Calu3 (cell line): ENCODE data around the gene CCDC196. TPM values are rescaled to one million over a fixed set of nuclear protein-coding genes. Genes with fewer than 3 reads are reported as not detected.
"Not testable (repeated sequence)": the region's sequence is repeated elsewhere in the genome, so short reads cannot be mapped to it uniquely, and the experiment has no call there.

Experiments used
- BruUV-seq: library from RNA; stranded (reverse); fragments of 400-500 nt; replicated peaks from 2 replicates; lab custom pipeline; 2021; lab: Mats Ljungman, UMichigan
- CTCF ChIA-PET: fragments of 300-600 bp; sonication (Branson Sonifier 250); formaldehyde crosslinking; loops from one replicate; lab custom pipeline; 2022; ENCODE audit warnings: antibody characterized with exemption; lab: Charles Lee
- DNase-seq: peaks from one replicate; pipeline ENCODE4 v3.0.0; 2022
- H3K27ac Mint-ChIP-seq: one replicate; pipeline ENCODE4 v1.8.0; 2022; ENCODE audit warnings: mixed read lengths; ENCODE audit not compliant: unreplicated experiment
- H3K27me3 Mint-ChIP-seq: one replicate; pipeline ENCODE4 v1.8.0; 2022; ENCODE audit warnings: mixed read lengths; ENCODE audit not compliant: unreplicated experiment
- H3K36me3 Mint-ChIP-seq: one replicate; pipeline ENCODE4 v1.8.0; 2022; ENCODE audit warnings: mild to moderate bottlenecking, moderate library complexity, mixed read lengths; ENCODE audit not compliant: insufficient read depth, unreplicated experiment
- H3K4me1 Mint-ChIP-seq: one replicate; pipeline ENCODE4 v1.8.0; 2022; ENCODE audit warnings: mild to moderate bottlenecking, low read depth, mixed read lengths; ENCODE audit not compliant: unreplicated experiment
- H3K4me3 Mint-ChIP-seq: one replicate; pipeline ENCODE4 v1.8.0; 2022; ENCODE audit warnings: mild to moderate bottlenecking, low read depth, moderate library complexity, mixed read lengths; ENCODE audit not compliant: unreplicated experiment
- H3K9me3 Mint-ChIP-seq: one replicate; pipeline ENCODE4 v1.8.0; 2022; ENCODE audit warnings: low read depth, mixed read lengths; ENCODE audit not compliant: unreplicated experiment
- CTCF ChIP-seq: fragments of 200-600 bp; IDR thresholded peaks from one replicate; pipeline ENCODE4 v1.8.0; 2022; ENCODE audit warnings: antibody characterized with exemption; ENCODE audit not compliant: unreplicated experiment
- intact Hi-C: fragments of 100-400 bp; cut with micrococcal nuclease; formaldehyde crosslinking; loops from one replicate; pipeline ENCODE4 v1.10.0; 2022; ENCODE audit not compliant: unreplicated experiment
- total RNA-seq: library from RNA; stranded (reverse); gene quantifications from 2 replicates; pipeline ENCODE4 v1.2.3, GENCODE V29; 2022

CCDC196 gene
- total RNA-seq, 1 experiment from 2014 or later: not detected

GRCh38 chr14:66498311-66498710, 12.1 kb downstream of the CCDC196 start:
- no peak for TF ChIP-seq CTCF
- DNase-seq: no peak
- no peaks in the 10 kb centered on the region for H3K9me3 Mint-ChIP-seq
- CTCF ChIA-PET: no interaction called here
- BruUV-seq: no TSS peak
- H3K4me1 Mint-ChIP-seq: no peaks in the 10 kb centered on the region
- no peaks in the 10 kb centered on the region for H3K36me3 Mint-ChIP-seq
- no peak overlapping the region for H3K27ac Mint-ChIP-seq
- H3K4me3 Mint-ChIP-seq: no peak overlapping the region
- intact Hi-C loops: loop anchor here (5.0 kb wide), 2 partner anchors 249 to 619 kb away; no protein-coding TSS in a partner anchor
- no peaks in the 10 kb centered on the region for H3K27me3 Mint-ChIP-seq

GRCh38 chr14:66501592-66501991, 15.4 kb downstream of the CCDC196 start:
- intact Hi-C loops: no loop called here
- CTCF ChIA-PET: no interaction called here
- no TSS peak for BruUV-seq

GRCh38 chr14:66502836-66503235, 16.7 kb downstream of the CCDC196 start:
- H3K4me3 Mint-ChIP-seq, BruUV-seq, H3K27me3 Mint-ChIP-seq, intact Hi-C loops, H3K27ac Mint-ChIP-seq, H3K9me3 Mint-ChIP-seq, CTCF ChIA-PET, DNase-seq, H3K4me1 Mint-ChIP-seq: not testable (repeated sequence)
- peaks cover 11% of the 10 kb centered on the region for H3K36me3 Mint-ChIP-seq

More at GRCh38 chr14:66501592-66501991, 15.4 kb downstream of the CCDC196 start:
- Mint-ChIP-seq H3K4me1 (no peaks in the 10 kb centered on the region), H3K27ac (no peak overlapping the region), H3K36me3 (no peaks in the 10 kb centered on the region), H3K9me3 (no peaks in the 10 kb centered on the region), H3K27me3 (no peaks in the 10 kb centered on the region), H3K4me3 (no peak overlapping the region)
- no peak for TF ChIP-seq CTCF
- no peak for DNase-seq

- peaks cover 18% of the 10 kb centered on the region for H3K36me3 Mint-ChIP-seq
- no peak for DNase-seq
- CTCF ChIA-PET: interaction anchor here (0.6 kb wide), 1 partner anchor 120 kb away, joined by 5 read pairs; no protein-coding TSS in a partner anchor
- no peaks in the 10 kb centered on the region for H3K9me3 Mint-ChIP-seq
- intact Hi-C loops: no loop called here
- BruUV-seq: no TSS peak
- no peak for TF ChIP-seq CTCF
- no peak overlapping the region for H3K4me3 Mint-ChIP-seq
- no peaks in the 10 kb centered on the region for H3K27me3 Mint-ChIP-seq
- H3K27ac Mint-ChIP-seq: no peak overlapping the region
- no peaks in the 10 kb centered on the region for H3K4me1 Mint-ChIP-seq
Observed at GRCh38 chr14:66503532-66503931, 17.4 kb downstream of the CCDC196 start.

GRCh38 chr14:66507181-66507721, 21.1 kb downstream of the CCDC196 start:
- Mint-ChIP-seq H3K27me3 (no peaks in the 10 kb centered on the region), H3K27ac (peak overlapping the region; percentile 89), H3K4me3 (peak overlapping the region; percentile 99), H3K9me3 (no peaks in the 10 kb centered on the region), H3K36me3 (peaks cover 35% of the 10 kb centered on the region), H3K4me1 (peaks cover 16% of the 10 kb centered on the region)
- intact Hi-C loops: loop anchor here (5.0 kb wide), 2 partner anchors 95 to 135 kb away; no protein-coding TSS in a partner anchor
- no peak for TF ChIP-seq CTCF
- CTCF ChIA-PET: interaction anchor here (0.6 to 1.5 kb wide), 4 partner anchors 12 to 117 kb away, joined by 3 to 4 read pairs (median 3); no protein-coding TSS in a partner anchor
- BruUV-seq: TSS peak; percentile 68
- DNase-seq: no peak
